ENCODE data around the gene B4GAT1.
"Not testable (repeated sequence)": the region's sequence is repeated elsewhere in the genome, so short reads cannot be mapped to it uniquely, and the experiment has no call there.

B4GAT1 gene

GRCh38 chr11:66325263-66325671, 22.2 kb downstream of the B4GAT1 start:
- H3K27me3 ChIP-seq (ENCODE audit: insufficient read depth, low read depth, severe bottlenecking) = no peaks in the 10 kb centered on the region
- H3K9me3 ChIP-seq (ENCODE audit: severe bottlenecking) = no peaks in the 10 kb centered on the region
- DNase-seq = no peak
- no peak for TF ChIP-seq CTCF (IDR thresholded peaks at IDR 0.05; ENCODE audit: low read depth, low read length)
- H3K36me3 ChIP-seq = no peaks in the 10 kb centered on the region
- H3K27ac ChIP-seq = no peak overlapping the region
- no peak overlapping the region for H3K4me3 ChIP-seq (ENCODE audit: low read depth, low read length)

GRCh38 chr11:66324664-66325063, 22.8 kb downstream of the B4GAT1 start:
- Histone ChIP-seq H3K27ac (no peak overlapping the region), H3K4me3 (ENCODE audit: low read depth, low read length) (no peak overlapping the region), H3K9me3 (ENCODE audit: severe bottlenecking) (peaks cover 3% of the 10 kb centered on the region), H3K27me3 (ENCODE audit: insufficient read depth, low read depth, severe bottlenecking) (no peaks in the 10 kb centered on the region), H3K36me3 (no peaks in the 10 kb centered on the region)
- no peak for DNase-seq
- no peak for TF ChIP-seq CTCF (IDR thresholded peaks at IDR 0.05; ENCODE audit: low read depth, low read length)

GRCh38 chr11:66323684-66324083, 23.7 kb downstream of the B4GAT1 start:
- H3K27ac ChIP-seq = no peak overlapping the region
- no peak for DNase-seq

GRCh38 chr11:66322732-66323427, 24.5 kb downstream of the B4GAT1 start:
- no peaks in the 10 kb centered on the region for H3K27me3 ChIP-seq (ENCODE audit: insufficient read depth, low read depth, severe bottlenecking)
- no peaks in the 10 kb centered on the region for H3K36me3 ChIP-seq
- TF ChIP-seq CTCF (IDR thresholded peaks at IDR 0.05; ENCODE audit: low read depth, low read length) = no peak
- no peak overlapping the region for H3K27ac ChIP-seq
- H3K4me3 ChIP-seq (ENCODE audit: low read depth, low read length) = no peak overlapping the region
- H3K9me3 ChIP-seq (ENCODE audit: severe bottlenecking) = peaks cover 3% of the 10 kb centered on the region
- no peak for DNase-seq

More at GRCh38 chr11:66323684-66324083, 23.7 kb downstream of the B4GAT1 start:
- TF ChIP-seq CTCF (IDR thresholded peaks at IDR 0.05; ENCODE audit: low read depth, low read length) = no peak
- Histone ChIP-seq H3K36me3 (no peaks in the 10 kb centered on the region), H3K9me3 (ENCODE audit: severe bottlenecking) (peaks cover 3% of the 10 kb centered on the region), H3K27me3 (ENCODE audit: insufficient read depth, low read depth, severe bottlenecking) (no peaks in the 10 kb centered on the region), H3K4me3 (ENCODE audit: low read depth, low read length) (no peak overlapping the region)

- Histone ChIP-seq H3K27ac (no peak overlapping the region), H3K36me3 (no peaks in the 10 kb centered on the region), H3K4me3 (ENCODE audit: low read depth, low read length) (no peak overlapping the region), H3K27me3 (ENCODE audit: insufficient read depth, low read depth, severe bottlenecking) (no peaks in the 10 kb centered on the region), H3K9me3 (ENCODE audit: severe bottlenecking) (peaks cover 3% of the 10 kb centered on the region)
- no peak for TF ChIP-seq CTCF (IDR thresholded peaks at IDR 0.05; ENCODE audit: low read depth, low read length)
- DNase-seq = no peak
Measured at GRCh38 chr11:66321606-66322005, 25.8 kb downstream of the B4GAT1 start.

GRCh38 chr11:66320748-66321147, 26.7 kb downstream of the B4GAT1 start:
- H3K27me3 ChIP-seq (ENCODE audit: insufficient read depth, low read depth, severe bottlenecking); H3K27ac ChIP-seq; H3K36me3 ChIP-seq; H3K9me3 ChIP-seq (ENCODE audit: severe bottlenecking); H3K4me3 ChIP-seq (ENCODE audit: low read depth, low read length); DNase-seq: not testable (repeated sequence)

- not testable (repeated sequence) for H3K27ac ChIP-seq; H3K4me3 ChIP-seq (ENCODE audit: low read depth, low read length); H3K36me3 ChIP-seq; H3K9me3 ChIP-seq (ENCODE audit: severe bottlenecking); DNase-seq; H3K27me3 ChIP-seq (ENCODE audit: insufficient read depth, low read depth, severe bottlenecking)
Measured at GRCh38 chr11:66320289-66320688, 27.1 kb downstream of the B4GAT1 start.
